GM12892 (cell line): ENCODE results near the gene SLC24A3.

Experiments
- POLR2A ChIP-seq: IDR thresholded peaks from 2 replicates; pipeline ENCODE4 v1.6.1; 2011; ENCODE audit warnings: low read depth, low read length, control low read depth
- POLR2AphosphoS5 ChIP-seq: IDR thresholded peaks from 2 replicates; pipeline ENCODE4 v1.6.1; 2011; ENCODE audit warnings: low read depth, low read length, control low read depth

- TF ChIP-seq POLR2AphosphoS5 = no peak
- TF ChIP-seq POLR2A = no peak
Observed at GRCh38 chr20:19508449-19508848, 296.0 kb downstream of the SLC24A3 start.
